GM18519 (cell line): ENCODE data around the gene PROK1.

Source experiments
- ATAC-seq: cut with Tn5 transposase; IDR thresholded peaks from one replicate; pipeline ENCODE4 v1.9.1; 2021; ENCODE audit warnings: mild to moderate bottlenecking, moderate library complexity; ENCODE audit not compliant: unreplicated experiment, low FRiP score

Gene PROK1

DNA sequence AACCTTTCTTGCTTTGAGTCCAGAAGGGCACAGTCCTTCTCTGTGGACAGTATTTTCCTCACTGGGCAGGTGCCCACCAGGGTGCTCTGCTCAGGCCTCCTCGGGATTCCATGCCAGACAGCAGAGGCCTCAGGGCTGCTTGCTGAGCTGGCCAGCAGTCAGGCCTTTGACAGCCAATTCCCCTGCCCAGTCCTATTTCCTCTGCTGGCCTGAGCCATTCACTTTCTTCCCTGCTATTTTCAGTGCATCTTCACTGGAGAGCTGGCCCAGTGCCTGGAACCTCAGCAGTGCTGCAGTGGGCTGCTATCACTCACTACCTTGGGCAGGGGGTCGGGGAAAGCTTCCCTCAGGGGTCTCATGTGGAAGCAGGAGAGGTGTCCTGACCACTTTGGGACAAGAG, 34.8 kb downstream of the PROK1 start:
- ATAC-seq, result no peak

DNA sequence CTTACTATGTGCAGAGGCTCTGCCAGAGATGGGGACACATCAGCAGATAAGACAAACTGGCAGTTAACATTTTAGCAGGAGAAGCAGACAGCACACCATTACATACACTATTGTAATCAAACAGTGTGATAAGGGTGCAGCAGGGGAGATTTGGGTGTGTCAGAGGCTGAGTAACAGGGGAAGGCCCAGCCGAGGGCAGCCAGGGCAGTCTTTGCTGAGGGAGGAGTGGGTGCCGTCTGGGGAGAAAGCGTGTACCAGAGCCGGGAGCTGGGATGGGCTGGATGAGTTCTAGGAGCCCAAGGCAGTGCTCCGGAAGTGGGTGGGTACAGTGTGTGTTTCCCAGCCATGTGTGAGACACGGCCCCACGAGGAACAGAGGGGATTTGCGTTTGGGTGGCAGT, 36.8 kb downstream of the PROK1 start:
- ATAC-seq, result no peak

DNA sequence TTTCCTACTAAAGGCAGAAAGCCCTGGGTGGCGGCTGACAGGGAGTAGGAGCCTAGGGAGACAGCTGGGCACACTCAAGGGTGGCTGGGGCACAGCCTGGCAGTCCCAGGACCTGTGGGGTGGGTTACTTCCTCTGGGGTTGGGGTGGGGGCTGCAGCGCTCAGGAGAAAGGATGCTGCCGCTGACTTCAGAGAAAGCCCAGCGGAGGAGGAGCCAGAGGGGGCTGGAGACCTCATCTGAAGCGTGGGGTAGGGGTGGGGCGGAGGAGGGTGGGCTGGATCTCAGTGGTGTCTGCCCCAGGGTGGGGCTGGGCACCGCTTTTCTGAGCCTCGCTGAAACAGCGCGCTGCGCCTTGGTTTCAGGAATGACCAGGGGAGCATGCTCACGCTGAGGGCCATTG, 37.2 kb downstream of the PROK1 start:
- no peak for ATAC-seq

DNA sequence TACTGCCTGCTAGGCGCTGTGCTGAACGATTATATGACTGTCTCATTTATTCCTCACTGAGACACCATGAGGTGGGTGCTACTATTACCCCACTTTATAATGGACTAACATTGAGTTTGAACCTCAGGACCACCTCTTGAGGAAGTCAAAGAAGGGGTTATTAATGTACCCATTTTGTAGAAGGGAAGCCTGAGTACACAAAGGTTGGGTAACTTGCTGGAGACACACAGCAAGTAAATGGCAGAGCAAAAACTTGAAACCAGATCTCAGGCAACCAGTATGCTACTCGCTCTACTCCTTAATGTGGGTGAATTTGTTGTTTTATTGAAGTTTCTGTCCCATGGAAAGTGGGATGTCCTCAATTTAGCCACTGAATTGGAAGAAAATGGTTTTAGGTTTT, 37.9 kb downstream of the PROK1 start:
- ATAC-seq, result no peak

GRCh38 chr1:110489406-110489805, 38.5 kb downstream of the PROK1 start:
- ATAC-seq, result no peak

- no peak for ATAC-seq
Measured at GRCh38 chr1:110489973-110490542, 39.1 kb downstream of the PROK1 start.

- no peak for ATAC-seq
Measured at GRCh38 chr1:110490791-110491451, 40.0 kb downstream of the PROK1 start.

DNA sequence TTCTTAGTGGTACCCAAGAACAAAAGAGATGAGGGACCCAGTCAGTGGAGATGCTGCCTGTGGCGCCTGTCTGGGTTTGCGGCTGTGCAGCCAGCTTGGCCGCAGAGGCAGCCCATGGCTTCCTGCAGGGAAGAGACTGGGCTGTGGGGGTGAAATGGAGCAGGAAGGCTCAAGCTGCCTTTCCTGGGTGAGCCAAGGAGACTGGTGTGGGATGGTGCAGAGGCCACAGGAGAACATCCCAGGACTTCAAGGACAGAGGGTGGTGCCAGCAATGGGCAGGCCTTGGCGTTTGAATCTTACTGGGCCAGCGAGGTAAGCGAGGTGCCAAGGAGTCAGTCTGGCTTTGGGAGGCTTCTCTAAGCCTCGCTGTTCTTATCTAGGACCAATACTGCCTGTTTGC, 41.6 kb downstream of the PROK1 start:
- no peak for ATAC-seq

- no peak for ATAC-seq
Measured at GRCh38 chr1:110493059-110493699, 42.2 kb downstream of the PROK1 start.

- ATAC-seq, result no peak
Measured at GRCh38 chr1:110494036-110494435, 43.1 kb downstream of the PROK1 start.

DNA sequence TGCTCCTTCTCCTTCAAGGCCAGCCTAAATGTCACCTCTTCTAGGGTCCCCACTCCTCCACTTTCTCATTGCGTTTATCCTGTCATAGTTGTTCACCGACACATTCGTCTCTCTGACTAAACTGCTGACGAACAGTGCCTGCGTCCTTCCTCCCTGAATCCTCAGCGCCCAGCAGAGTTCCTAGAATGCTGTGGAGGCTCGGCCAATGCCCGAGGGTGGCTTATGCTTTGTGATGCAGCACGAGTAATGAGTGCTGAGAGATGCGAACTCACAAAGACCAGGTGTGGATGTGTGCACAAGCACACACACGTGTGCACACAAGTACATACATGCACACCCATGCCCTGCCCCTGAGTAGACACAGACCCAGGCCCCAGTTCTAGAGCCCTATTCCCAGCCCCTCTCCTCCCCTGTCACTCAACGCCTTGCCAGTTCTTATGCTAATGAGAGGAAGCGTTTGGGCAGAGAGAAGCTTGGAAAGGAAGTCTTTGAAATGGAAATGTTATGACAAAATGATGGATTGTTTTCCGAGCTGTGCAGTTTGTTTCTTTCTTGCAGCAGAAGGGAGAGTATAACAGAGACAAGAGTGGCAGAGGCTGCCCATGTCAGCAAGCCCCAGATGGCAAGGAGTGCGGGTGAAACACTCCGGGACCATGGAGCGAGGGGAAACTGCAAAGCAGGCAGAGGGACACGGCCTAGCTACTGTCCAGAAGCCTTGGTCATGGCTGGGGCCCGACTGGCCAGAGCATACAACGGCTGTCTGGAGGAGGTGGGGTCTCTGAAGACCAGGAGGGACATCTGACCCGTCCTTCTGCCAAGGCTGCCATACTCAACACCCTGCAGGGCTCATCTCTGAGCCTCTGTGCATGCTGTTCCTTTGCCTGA, 43.8 kb downstream of the PROK1 start:
- ATAC-seq, result no peak

GRCh38 chr1:110495926-110496600, 45.1 kb downstream of the PROK1 start:
- ATAC-seq, result no peak

GRCh38 chr1:110498270-110498669, 47.3 kb downstream of the PROK1 start:
- no peak for ATAC-seq

DNA sequence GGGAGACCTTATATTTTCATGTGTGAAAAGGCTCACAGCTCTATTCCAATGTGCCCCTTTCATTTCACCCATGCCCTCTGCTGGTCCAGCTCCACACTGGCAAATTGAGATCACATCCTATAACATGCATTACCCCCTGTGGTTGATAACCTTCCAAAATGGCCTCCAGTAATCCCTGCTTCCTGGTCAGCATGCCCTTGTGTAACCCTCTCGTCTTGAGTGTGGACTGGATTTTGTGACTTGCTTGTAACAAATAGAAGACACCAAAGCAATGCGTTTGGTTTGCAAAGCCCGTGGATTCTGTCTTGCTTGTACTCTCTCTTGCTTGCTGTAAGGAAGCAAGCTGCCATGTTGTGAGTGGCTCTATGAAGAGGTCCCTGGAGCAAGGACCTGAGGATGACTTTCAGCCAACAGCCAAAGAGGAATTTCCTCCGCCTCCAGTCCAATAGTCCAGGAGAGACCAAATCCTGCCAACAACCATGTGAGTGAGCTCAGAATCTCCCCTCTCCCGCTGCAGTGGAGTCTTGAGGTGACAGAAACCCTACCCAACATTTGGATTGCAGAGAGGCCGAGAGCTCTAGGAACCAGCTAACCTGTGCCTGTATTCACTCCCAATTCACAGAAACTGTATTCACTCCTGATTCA, 50.7 kb downstream of the PROK1 start:
- ATAC-seq, result no peak

- no peak for ATAC-seq
Measured at GRCh38 chr1:110502402-110503151, 51.6 kb downstream of the PROK1 start.

GRCh38 chr1:110503471-110503870, 52.5 kb downstream of the PROK1 start:
- ATAC-seq, result no peak

- ATAC-seq, result no peak
Measured at GRCh38 chr1:110504226-110504625, 53.3 kb downstream of the PROK1 start.

- ATAC-seq, result no peak
Measured at GRCh38 chr1:110505596-110505995, 54.6 kb downstream of the PROK1 start.

GRCh38 chr1:110506541-110506940, 55.6 kb downstream of the PROK1 start:
- ATAC-seq, result no peak
